Smooth muscle cell of the brain vasculature (primary cell): ENCODE data around the gene PLXDC1.
"Not testable (repeated sequence)": the region's sequence is repeated elsewhere in the genome, so short reads cannot be mapped to it uniquely, and the experiment has no call there.

Experiments
- DNase-seq: peaks from one replicate; pipeline ENCODE4 v3.0.0-alpha.2; 2012; ENCODE audit warnings: low read depth, low spot score

PLXDC1 gene

DNA sequence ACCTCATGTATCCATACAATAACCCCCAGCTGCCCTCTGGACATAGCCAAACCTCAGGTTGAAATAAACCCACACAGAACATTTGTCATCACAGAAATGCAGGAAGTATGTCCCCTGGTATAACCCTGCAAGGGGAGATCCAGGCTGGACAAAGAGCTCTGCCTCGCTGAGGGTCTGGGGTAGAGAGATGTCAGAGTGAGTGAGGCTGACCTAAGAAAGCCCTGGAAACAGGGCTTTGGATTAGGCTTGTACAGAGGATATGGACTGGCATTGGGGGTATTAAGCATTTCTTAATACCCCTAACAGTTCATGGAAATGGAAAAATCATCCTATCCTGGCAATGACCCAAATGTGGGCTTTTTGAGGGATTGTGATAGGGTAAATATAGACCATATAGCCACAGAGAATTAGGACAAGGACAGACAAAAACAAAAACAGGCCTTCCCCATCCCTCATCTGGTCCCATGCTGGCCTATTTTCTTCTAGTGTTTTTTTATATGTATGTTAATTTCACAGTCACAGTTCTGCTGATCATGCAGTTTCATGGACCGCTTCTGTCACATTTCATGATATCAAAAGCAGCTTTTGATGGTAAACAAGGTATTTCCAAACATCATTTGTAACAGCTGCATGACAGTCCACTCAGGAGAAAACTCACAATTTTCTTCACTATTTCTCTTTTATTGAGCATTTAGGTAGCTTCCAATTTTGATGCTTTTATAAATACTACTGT is 26.1 kb downstream of the PLXDC1 start:
- no peak for DNase-seq

DNA sequence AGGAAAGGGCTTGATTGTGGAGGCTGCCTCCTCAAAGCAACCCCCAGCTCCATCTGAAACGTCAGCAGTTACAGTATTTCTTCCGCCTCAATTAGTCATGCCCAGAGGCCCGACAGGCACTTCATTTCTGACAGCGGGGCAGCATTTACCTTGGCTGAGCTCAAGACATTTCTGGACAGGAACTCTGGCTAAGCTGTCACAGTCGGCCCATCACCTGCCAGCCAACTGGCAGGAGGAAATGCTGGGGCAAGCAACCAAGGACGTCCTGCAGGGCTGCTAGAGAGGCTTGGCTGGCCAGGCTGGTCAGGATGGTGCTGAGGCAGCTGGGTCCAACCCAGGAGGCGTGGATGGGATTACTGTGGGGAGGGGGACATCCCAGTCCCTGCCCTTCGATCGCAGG is 27.8 kb downstream of the PLXDC1 start:
- no peak for DNase-seq

DNA sequence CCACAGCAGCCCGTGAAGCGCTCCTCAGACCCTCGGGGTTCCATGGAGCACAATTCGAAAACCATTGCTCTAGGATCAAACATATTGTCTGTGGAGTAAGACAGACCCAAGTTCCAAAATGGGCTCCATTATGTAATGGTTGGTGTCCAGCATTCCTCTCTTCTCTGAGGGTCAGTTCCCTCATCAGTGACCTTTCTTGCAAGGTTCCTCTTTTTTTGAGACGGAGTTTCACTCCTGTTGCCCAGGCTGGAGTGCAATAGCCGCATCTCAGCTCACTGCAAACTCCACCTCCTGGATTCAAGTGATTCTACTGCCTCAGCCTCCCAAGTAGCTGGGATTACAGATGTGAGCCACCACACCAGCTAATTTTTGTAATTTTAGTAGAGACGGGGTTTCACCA is 28.4 kb downstream of the PLXDC1 start:
- no peak for DNase-seq

DNA sequence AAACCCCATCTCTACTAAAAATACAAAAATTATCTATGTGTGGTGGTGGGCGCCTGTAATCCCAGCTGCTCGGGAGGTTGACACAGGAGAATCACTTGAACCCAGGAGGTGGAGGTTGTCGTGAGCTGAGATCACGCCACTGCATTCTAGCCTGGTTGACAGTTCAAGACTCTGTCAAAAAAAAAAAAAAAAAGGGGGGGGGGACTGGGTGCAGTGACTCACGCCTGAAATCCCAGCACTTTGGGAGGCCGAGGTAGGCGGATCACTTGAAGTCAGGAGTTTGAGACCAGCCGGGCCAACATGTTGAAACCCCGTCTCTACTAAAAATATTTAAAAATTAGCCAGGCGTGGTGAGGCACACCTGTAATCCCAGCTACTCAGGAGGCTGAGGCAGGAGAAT is 29.5 kb downstream of the PLXDC1 start:
- DNase-seq: not testable (repeated sequence)

DNA sequence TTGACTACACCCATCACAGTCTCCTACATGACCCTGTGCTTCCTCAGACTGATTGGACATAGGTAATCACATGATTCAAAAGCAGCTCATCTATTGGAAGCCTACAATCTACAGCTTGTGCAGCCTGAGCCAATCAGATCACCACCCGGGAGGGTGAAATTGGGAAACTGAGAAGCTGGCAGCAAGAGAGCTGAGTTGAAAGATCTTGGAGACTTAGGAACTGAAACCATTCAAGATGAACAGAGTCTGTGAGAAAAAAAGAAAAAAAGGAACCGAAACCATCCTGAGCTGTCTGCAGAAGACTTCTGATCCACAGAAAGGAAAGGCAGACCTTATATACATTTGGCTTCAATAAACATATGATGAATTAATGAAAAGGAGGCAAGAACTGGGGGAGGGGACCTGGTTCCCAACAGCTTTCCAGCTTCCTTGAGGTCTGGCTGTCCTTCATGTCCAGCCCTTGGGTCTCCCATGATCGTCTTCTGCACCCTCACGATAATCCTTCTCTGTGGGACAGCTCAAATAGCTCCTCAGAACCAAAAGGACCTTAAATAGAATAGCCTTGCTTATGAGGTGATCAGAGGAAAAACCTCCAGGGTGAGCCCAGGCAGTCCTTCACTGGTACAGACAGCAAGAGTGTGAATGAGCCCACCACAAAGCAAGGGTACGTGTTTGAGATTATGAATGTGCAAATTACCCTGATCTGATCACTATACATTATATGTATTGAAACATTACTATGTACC is 32.6 kb downstream of the PLXDC1 start:
- DNase-seq: no peak

- no peak for DNase-seq
Measured at GRCh38 chr17:39116224-39116623, 35.2 kb downstream of the PLXDC1 start.

DNA sequence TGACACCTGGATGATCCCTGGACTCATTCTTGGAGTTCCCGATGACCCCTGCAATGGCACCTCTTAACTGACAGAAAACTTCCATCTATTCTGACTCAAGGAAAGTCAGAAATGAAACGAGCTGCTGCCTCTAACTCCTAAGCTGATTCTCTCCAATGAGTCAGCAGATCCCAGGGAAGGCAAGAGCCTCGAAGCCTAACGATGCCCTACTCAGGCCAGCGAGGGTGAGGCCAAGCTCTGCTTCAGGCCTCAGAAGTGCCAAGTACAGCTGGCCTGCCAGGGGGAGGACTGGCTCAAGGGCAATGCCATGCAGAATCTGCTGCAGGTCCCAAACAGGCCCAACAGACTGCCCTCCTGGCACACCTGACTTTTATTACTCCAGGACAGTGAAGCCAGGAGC is 36.3 kb downstream of the PLXDC1 start:
- DNase-seq: no peak

DNA sequence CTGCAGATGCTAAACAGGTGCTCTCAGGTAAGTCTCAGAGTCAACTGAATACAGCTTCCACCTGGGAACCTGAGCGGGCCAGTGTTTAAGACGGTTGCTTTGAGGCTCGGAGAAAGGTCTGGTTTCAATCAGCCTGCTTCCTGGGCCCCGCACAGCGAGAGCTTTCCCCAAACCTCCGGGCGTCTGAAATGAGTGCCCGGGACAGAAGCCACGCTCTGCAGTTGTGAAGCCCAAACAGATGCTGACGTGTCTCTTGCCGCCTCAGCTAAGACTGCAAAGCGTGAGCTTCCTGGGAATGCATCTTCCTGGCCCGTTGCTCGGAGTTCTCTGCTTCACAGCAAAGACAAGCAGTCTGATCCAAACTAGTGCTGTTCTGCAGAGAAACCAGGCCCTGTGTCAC is 36.7 kb downstream of the PLXDC1 start:
- no peak for DNase-seq

DNA sequence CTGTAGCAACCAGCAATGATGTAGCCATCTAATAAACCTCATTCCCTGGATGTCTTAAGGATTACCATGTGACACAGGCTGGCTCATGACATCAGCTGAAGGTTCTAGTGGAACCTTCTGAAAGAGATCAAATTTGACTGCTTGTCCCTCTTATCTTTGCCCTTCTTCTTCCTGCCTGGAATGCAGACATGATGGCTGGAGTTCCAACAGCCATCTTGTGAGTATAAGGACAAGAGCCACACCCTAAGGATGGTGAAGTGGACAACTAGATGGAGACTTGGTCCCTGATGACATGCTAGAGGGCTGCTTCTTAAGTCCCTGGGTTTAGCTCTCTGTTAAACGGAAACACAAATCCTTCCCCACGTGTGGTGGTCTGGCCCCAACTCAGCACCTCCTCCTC is 37.6 kb downstream of the PLXDC1 start:
- no peak for DNase-seq

- DNase-seq: no peak
Measured at GRCh38 chr17:39110435-39111136, 40.9 kb downstream of the PLXDC1 start.

DNA sequence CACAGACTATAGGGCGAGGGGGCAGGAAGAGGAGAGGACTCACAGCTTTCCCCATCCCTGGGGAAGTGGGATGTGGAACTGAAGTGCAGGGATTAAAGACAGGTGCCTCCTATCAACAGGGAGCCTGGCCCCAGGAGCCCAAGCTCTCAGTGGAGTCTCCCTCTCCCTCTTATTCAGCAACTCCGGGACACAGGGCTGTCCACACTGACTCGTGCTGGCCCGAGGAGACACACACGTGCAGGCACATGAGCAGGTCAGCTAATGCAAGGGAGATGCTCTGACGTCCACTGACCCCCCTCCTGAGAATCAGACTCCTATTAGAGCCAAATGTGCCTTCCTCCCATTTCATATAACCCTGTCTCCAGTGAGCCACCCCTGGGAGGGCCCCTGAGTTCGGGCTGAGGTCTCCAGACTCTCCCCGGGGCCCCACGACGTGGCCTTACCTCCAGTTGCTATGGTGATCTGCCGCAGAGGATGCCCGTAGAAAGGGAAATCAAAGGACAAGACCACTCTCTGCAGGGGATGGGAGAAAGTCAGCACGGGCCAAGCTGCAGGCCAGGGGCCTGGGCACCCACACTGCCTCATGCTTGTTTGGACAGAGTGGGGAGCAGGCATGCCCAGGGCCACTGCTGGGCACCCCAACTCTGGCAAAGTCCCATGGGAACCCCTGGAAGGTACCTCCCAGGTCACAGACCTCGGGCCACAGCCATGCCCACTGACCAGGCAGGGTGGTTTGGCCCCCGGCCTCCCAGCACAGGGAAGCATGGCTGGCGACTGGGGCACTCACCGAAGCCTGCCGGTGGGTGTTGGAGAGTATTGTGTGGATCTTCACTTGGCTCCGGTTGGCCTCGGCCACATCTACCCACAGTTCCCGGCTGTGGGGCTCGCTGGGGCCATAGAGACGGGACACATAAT is 42.7 kb downstream of the PLXDC1 start:
- no peak for DNase-seq

- DNase-seq: no peak
Measured at GRCh38 chr17:39107973-39108372, 43.5 kb downstream of the PLXDC1 start.

DNA sequence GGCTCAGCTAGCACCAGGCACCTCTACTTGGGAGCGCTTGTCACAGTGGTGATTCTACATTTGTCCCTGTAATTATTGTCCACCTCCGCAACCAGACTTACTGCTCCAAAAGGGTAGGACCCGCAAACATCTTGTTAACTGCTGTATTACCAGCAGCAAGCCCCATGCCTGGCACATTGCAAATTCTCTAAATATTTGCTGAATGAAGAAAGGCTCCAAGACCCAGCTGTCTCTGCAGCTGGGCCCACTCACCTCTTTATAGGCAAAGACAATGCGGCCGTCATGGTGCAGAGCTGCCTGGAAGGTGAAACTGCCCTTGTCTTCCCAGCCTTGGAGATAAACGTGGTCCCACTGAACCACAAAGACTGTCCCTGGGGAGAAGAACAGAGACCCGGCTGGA is 44.3 kb downstream of the PLXDC1 start:
- DNase-seq: no peak

DNA sequence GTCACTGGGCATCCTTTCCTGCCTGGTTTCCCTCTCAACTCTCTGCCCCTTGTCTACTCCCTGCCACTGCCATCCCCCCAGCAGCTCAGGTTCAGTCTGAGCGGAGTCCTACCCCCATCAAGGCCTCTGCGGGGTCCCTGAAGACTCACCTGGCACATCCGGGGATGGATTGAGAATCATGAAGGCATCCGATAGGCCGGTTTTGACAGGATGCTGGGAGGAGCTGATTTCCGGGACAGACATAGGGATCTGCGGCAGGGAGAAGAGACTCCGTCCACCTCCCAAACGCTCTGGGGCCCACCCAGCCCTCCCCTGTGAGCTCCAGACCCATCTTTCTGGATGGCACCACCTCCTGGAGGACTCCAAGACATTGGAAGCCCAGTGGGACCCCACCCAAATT is 45.7 kb downstream of the PLXDC1 start:
- no peak for DNase-seq

- no peak for DNase-seq
Measured at GRCh38 chr17:39104657-39105056, 46.8 kb downstream of the PLXDC1 start.

GRCh38 chr17:39104046-39104445 is 47.4 kb downstream of the PLXDC1 start:
- no peak for DNase-seq

DNA sequence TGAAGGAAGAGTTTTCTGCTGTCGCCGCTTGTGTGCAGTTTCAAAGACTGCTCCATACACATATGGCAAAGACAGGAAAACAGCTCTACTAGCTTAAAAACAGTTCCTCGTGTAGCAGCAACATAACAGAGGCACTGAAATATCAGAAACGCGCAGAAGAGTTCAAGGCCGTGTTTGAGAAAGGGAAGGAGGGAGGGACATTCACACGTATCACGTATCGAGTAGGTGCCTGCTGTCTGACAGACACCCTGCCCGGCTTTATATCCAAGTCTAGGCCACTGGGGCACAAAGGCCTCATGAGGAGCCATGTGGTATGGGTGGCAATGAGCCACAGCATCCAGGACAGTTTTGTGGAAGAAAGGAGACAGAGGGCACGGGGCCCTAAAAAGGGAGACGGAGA is 50.3 kb downstream of the PLXDC1 start:
- no peak for DNase-seq

DNA sequence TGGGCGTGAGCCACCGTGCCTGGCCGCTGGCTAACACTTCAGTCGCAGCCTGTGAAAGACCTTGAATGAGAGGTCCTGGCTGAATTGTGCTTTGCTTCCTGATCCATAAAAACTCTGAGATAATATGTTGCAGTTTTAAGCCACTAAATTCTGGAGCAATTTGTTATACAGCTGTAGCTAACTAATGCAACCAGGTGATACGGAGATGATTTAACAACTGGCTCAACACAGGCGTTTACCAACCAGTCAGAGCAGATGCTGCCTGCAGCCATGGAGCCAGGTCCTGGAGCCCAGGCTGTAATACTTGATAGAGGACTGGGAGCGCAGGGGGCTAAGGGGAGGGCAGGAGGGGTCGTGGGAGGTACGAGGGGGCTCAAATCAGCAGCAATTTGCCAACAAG is 50.9 kb downstream of the PLXDC1 start:
- no peak for DNase-seq

DNA sequence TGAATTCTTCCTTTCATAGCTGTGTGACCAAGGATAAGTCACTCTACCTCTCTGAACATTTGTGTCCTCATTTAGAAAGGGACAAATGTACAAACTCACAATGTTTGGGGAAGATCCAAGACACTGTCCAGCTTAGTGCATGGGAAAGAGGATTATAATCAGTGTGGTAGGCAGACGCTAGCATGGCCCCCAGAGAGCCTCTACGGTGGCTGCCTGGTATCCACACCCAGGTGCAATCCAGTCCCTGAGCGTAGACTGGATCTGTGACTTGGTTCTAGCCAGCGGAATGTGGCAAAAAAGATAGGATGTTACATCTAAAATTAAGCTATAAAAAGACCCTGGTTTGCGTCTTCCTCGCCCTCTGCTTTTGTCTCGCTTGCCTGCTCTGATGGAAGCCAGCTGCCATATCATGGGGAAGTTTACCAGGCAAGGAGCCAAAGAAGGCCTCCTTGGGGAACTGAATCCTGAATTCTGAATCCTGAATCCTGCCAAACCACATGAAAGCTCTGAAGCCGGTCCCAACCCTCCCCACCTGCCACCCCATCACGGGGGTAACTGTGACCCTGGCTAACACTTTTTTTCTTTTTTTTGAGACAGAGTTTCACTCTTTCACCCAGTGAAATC is 51.7 kb downstream of the PLXDC1 start:
- DNase-seq: peak; percentile 57

- no peak for DNase-seq
Measured at GRCh38 chr17:39098588-39098987, 52.8 kb downstream of the PLXDC1 start.

DNA sequence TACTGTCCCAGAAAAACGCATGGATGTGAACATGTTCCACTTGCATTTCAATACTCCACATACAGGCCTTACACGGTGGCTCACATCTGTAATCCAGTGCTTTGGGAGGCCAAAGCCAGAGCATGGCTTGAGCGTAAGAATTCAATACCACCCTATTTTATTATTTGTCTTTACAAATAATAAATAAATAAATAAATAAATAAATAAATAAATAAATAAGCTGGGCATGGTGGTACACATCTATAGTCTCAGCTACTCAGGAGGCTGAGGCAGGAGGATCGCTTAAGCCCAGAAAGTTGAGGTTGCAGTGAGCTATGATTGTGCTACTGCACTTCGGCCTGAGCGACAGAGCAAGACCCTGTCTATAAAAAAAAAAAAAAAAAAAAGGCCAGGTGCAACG is 53.9 kb downstream of the PLXDC1 start:
- no peak for DNase-seq
